ENCODE measurements around the gene PARVG. TPM values are rescaled to one million over a fixed set of nuclear protein-coding genes. Genes with fewer than 3 reads are reported as not detected.

PARVG gene
- total RNA-seq, 3 donors from 2014 or later = 32.5 to 39.9 (median 39.3) TPM

- peaks cover 3% of the 10 kb centered on the region for H3K4me1 Mint-ChIP-seq (ENCODE audit: low read depth)
- ATAC-seq = no peak
- H3K36me3 Mint-ChIP-seq (ENCODE audit: insufficient read depth) = peaks cover 15% of the 10 kb centered on the region
- H3K9me3 Mint-ChIP-seq = peaks cover 11% of the 10 kb centered on the region
- no peak overlapping the region for H3K4me3 Mint-ChIP-seq
- H3K27me3 Mint-ChIP-seq (ENCODE audit: low read depth) = no peaks in the 10 kb centered on the region
- DNase-seq = no peak
These were observed 33.5 kb downstream of the PARVG start for GRCh38 chr22:44214187-44214586.

- peaks cover 5% of the 10 kb centered on the region for H3K9me3 Mint-ChIP-seq
- peaks cover under 1% of the 10 kb centered on the region for H3K4me1 Mint-ChIP-seq (ENCODE audit: low read depth)
- DNase-seq (no peak), ATAC-seq (no peak)
- no peaks in the 10 kb centered on the region for H3K27me3 Mint-ChIP-seq (ENCODE audit: low read depth)
- H3K4me3 Mint-ChIP-seq = no peak overlapping the region
- H3K36me3 Mint-ChIP-seq (ENCODE audit: insufficient read depth) = peaks cover 9% of the 10 kb centered on the region
These were observed 34.0 kb downstream of the PARVG start for GRCh38 chr22:44214764-44215163.

GRCh38 chr22:44215287-44215686 lies 34.6 kb downstream of the PARVG start:
- Mint-ChIP-seq H3K36me3 (ENCODE audit: insufficient read depth) (peaks cover 5% of the 10 kb centered on the region), H3K4me1 (ENCODE audit: low read depth) (no peaks in the 10 kb centered on the region), H3K9me3 (no peaks in the 10 kb centered on the region), H3K27me3 (ENCODE audit: low read depth) (no peaks in the 10 kb centered on the region), H3K4me3 (no peak overlapping the region)
- DNase-seq (no peak), ATAC-seq (no peak)

- Mint-ChIP-seq H3K4me3 (no peak overlapping the region), H3K9me3 (no peaks in the 10 kb centered on the region), H3K27me3 (ENCODE audit: low read depth) (peaks cover 4% of the 10 kb centered on the region), H3K4me1 (ENCODE audit: low read depth) (no peaks in the 10 kb centered on the region), H3K36me3 (ENCODE audit: insufficient read depth) (no peaks in the 10 kb centered on the region)
- ATAC-seq (no peak), DNase-seq (no peak)
These were observed 36.6 kb downstream of the PARVG start for GRCh38 chr22:44217346-44217745.

- no peak for ATAC-seq
- Mint-ChIP-seq H3K9me3 (no peaks in the 10 kb centered on the region), H3K36me3 (ENCODE audit: insufficient read depth) (no peaks in the 10 kb centered on the region), H3K4me3 (no peak overlapping the region), H3K27me3 (ENCODE audit: low read depth) (peaks cover 4% of the 10 kb centered on the region), H3K4me1 (ENCODE audit: low read depth) (no peaks in the 10 kb centered on the region)
- no peak for DNase-seq
These were observed 37.3 kb downstream of the PARVG start for GRCh38 chr22:44218071-44218470.

- Mint-ChIP-seq H3K9me3 (no peaks in the 10 kb centered on the region), H3K36me3 (ENCODE audit: insufficient read depth) (no peaks in the 10 kb centered on the region), H3K4me3 (no peak overlapping the region), H3K4me1 (ENCODE audit: low read depth) (no peaks in the 10 kb centered on the region), H3K27me3 (ENCODE audit: low read depth) (peaks cover 4% of the 10 kb centered on the region)
- no peak for DNase-seq
- no peak for ATAC-seq
These were observed 38.6 kb downstream of the PARVG start for GRCh38 chr22:44219101-44219870.

- Mint-ChIP-seq H3K4me3 (no peak overlapping the region), H3K4me1 (ENCODE audit: low read depth) (no peaks in the 10 kb centered on the region), H3K9me3 (no peaks in the 10 kb centered on the region), H3K36me3 (ENCODE audit: insufficient read depth) (no peaks in the 10 kb centered on the region), H3K27me3 (ENCODE audit: low read depth) (peaks cover 9% of the 10 kb centered on the region)
- no peak for ATAC-seq
- DNase-seq = no peak
These were observed 40.3 kb downstream of the PARVG start for GRCh38 chr22:44220727-44221680.

- Mint-ChIP-seq H3K4me3 (no peak overlapping the region), H3K9me3 (no peaks in the 10 kb centered on the region), H3K36me3 (ENCODE audit: insufficient read depth) (no peaks in the 10 kb centered on the region), H3K27me3 (ENCODE audit: low read depth) (peaks cover 14% of the 10 kb centered on the region), H3K4me1 (ENCODE audit: low read depth) (no peaks in the 10 kb centered on the region)
- ATAC-seq = no peak
- no peak for DNase-seq
These were observed 41.2 kb downstream of the PARVG start for GRCh38 chr22:44221710-44222475.

- ATAC-seq = no peak
- peaks cover 20% of the 10 kb centered on the region for H3K27me3 Mint-ChIP-seq (ENCODE audit: low read depth)
- no peaks in the 10 kb centered on the region for H3K4me1 Mint-ChIP-seq (ENCODE audit: low read depth)
- H3K9me3 Mint-ChIP-seq = peaks cover 13% of the 10 kb centered on the region
- no peaks in the 10 kb centered on the region for H3K36me3 Mint-ChIP-seq (ENCODE audit: insufficient read depth)
- no peak for DNase-seq
- H3K4me3 Mint-ChIP-seq = no peak overlapping the region
These were observed 43.4 kb downstream of the PARVG start for GRCh38 chr22:44224166-44224565.

- H3K36me3 Mint-ChIP-seq (ENCODE audit: insufficient read depth) = no peaks in the 10 kb centered on the region
- peaks cover 20% of the 10 kb centered on the region for H3K27me3 Mint-ChIP-seq (ENCODE audit: low read depth)
- no peaks in the 10 kb centered on the region for H3K4me1 Mint-ChIP-seq (ENCODE audit: low read depth)
- DNase-seq (no peak), ATAC-seq (no peak)
- peaks cover 23% of the 10 kb centered on the region for H3K9me3 Mint-ChIP-seq
- H3K4me3 Mint-ChIP-seq = no peak overlapping the region
These were observed 44.5 kb downstream of the PARVG start for GRCh38 chr22:44225091-44225689.

- DNase-seq (no peak), ATAC-seq (no peak)
- Mint-ChIP-seq H3K27me3 (ENCODE audit: low read depth) (peaks cover 20% of the 10 kb centered on the region), H3K36me3 (ENCODE audit: insufficient read depth) (no peaks in the 10 kb centered on the region), H3K4me1 (ENCODE audit: low read depth) (no peaks in the 10 kb centered on the region), H3K4me3 (no peak overlapping the region), H3K9me3 (peaks cover 25% of the 10 kb centered on the region)
These were observed 45.1 kb downstream of the PARVG start for GRCh38 chr22:44225812-44226211.

- Mint-ChIP-seq H3K36me3 (ENCODE audit: insufficient read depth) (no peaks in the 10 kb centered on the region), H3K4me1 (ENCODE audit: low read depth) (no peaks in the 10 kb centered on the region), H3K27me3 (ENCODE audit: low read depth) (peaks cover 16% of the 10 kb centered on the region), H3K9me3 (peaks cover 25% of the 10 kb centered on the region), H3K4me3 (no peak overlapping the region)
- DNase-seq (no peak), ATAC-seq (no peak)
These were observed 48.6 kb downstream of the PARVG start for GRCh38 chr22:44229331-44229730.

- Mint-ChIP-seq H3K36me3 (ENCODE audit: insufficient read depth) (no peaks in the 10 kb centered on the region), H3K9me3 (peaks cover 25% of the 10 kb centered on the region), H3K4me3 (no peak overlapping the region), H3K4me1 (ENCODE audit: low read depth) (no peaks in the 10 kb centered on the region), H3K27me3 (ENCODE audit: low read depth) (peaks cover 16% of the 10 kb centered on the region)
- ATAC-seq = no peak
- DNase-seq = no peak
These were observed 49.1 kb downstream of the PARVG start for GRCh38 chr22:44229809-44230208.

GRCh38 chr22:44231233-44231632 lies 50.5 kb downstream of the PARVG start:
- H3K27me3 Mint-ChIP-seq (ENCODE audit: low read depth) = peaks cover 9% of the 10 kb centered on the region
- H3K36me3 Mint-ChIP-seq (ENCODE audit: insufficient read depth) = no peaks in the 10 kb centered on the region
- no peak overlapping the region for H3K4me3 Mint-ChIP-seq
- peaks cover 25% of the 10 kb centered on the region for H3K9me3 Mint-ChIP-seq
- DNase-seq (no peak), ATAC-seq (no peak)
- H3K4me1 Mint-ChIP-seq (ENCODE audit: low read depth) = no peaks in the 10 kb centered on the region

Data from activated T-cell treated with anti-CD3 and anti-CD28 coated beads, Interleukin-2, amount 50 U/mL, for 4 hours (primary cell).